ENCODE measurements around the gene HABP2.

Gene HABP2

DNA sequence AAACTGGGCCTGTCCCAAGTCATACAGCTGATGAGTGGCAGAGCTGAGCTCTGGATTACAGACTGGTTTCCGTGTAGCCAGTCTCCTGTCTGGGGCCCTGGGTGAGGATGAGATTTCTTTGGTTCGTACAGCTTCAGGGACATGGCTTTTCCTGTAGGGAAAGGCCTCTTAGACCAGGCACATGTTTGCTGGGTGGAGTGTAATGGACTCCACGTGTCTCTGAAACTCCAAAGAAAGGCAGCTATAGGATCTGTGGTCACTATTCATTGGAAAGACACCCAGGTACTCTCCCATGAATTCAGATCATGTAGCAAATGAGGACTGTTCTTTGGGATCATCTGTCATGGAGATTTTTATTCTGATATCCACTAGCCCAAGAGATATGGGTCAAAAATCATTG lies 2.4 kb downstream of the HABP2 start:
- H3K4me3 ChIP-seq (ENCODE audit: low read depth, low read length), result no peak overlapping the region
- TF ChIP-seq, protein P1, sequence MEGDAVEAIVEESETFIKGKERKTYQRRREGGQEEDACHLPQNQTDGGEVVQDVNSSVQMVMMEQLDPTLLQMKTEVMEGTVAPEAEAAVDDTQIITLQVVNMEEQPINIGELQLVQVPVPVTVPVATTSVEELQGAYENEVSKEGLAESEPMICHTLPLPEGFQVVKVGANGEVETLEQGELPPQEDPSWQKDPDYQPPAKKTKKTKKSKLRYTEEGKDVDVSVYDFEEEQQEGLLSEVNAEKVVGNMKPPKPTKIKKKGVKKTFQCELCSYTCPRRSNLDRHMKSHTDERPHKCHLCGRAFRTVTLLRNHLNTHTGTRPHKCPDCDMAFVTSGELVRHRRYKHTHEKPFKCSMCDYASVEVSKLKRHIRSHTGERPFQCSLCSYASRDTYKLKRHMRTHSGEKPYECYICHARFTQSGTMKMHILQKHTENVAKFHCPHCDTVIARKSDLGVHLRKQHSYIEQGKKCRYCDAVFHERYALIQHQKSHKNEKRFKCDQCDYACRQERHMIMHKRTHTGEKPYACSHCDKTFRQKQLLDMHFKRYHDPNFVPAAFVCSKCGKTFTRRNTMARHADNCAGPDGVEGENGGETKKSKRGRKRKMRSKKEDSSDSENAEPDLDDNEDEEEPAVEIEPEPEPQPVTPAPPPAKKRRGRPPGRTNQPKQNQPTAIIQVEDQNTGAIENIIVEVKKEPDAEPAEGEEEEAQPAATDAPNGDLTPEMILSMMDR (IDR thresholded peaks at IDR 0.05; ENCODE audit: low read depth, low read length), result no peak

DNA sequence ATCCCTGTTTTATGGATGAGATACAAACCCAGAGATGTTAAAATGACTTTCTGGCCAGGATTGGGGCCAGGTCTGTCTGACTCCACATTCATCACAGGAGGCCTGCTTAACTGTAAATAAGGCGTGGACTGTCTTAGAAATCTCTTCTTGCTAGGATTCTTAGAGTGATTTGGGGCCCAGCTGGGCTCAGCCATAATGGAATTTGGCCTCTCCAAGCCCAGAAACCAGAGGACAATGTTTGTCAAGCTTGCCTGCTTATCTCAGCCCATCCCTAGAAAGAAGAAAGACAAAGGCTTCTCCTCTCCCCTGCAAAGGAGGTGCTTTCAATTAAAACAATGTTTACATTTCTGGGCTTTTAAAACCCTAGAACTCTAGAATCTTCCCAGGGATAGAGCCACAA lies 2.9 kb downstream of the HABP2 start:
- H3K4me3 ChIP-seq (ENCODE audit: low read depth, low read length), result no peak overlapping the region

DNA sequence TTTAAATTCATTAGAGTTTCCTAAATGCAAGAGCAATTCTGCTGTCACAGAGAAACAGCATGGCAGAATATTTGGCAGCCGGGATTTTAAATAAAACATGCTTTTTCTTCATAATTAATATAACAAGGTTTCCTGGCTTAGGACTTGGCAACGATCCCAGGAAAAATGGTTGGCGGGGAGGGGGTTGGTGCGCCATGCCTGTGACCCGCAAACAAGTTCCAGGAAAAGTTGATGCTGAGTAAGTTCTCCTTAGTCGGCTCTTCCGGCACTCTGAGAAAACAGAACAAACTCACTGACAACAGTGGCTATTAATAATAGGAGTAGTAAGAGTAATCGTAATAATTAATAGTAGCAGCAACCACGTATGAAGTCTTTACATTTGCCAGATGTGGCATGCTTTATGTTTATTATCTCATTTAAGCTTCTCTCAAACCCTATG lies 4.6 kb downstream of the HABP2 start:
- no peak overlapping the region for H3K4me3 ChIP-seq (ENCODE audit: low read depth, low read length)
- TF ChIP-seq, protein P1 (IDR thresholded peaks at IDR 0.05; ENCODE audit: low read depth, low read length), result no peak

More for the DNA sequence above, 2.9 kb downstream of the HABP2 start:
- TF ChIP-seq, protein P1 (IDR thresholded peaks at IDR 0.05; ENCODE audit: low read depth, low read length), result no peak

DNA sequence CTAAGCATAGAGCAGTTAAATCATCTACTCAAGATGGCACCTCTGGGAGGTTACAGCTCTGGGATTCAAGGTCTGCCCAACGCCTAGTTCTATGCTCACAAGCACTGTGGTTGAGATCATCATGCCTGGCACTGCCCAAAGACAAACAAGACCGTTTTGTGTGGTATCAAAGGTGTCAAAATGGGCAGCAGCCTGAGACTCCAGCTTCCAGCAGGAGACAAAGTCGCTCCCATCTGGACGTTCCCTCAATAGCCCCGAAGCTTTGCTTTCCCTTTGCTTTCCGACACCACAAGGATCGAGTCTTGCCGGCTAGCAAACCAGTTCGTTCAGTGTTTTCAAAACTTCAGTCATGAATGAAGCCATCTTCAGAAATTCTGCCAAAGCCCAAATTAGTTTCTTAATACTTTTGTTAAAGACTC lies 5.1 kb downstream of the HABP2 start:
- TF ChIP-seq, protein P1 (IDR thresholded peaks at IDR 0.05; ENCODE audit: low read depth, low read length), result no peak
- H3K4me3 ChIP-seq (ENCODE audit: low read depth, low read length), result no peak overlapping the region

DNA sequence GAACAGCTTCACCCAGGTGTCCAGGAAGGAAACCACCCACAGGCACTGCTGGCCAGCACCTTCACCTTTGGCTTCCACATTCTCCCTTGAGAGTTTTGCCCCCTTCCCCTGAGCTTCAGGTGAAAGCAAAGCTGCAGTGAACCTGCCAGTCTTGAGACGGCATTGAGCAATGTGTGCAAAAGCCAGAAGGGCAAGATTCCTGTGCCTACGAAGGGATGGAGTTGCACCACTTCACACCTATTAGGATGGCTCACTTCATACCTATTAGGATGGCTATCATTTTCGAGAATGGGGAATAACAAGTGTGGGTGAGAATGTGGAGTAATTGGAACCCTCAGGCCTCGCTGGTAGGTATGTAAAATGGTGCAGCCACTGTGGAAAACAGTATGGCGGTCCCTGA lies 7.2 kb downstream of the HABP2 start:
- TF ChIP-seq, protein P1 (IDR thresholded peaks at IDR 0.05; ENCODE audit: low read depth, low read length), result no peak
- no peak overlapping the region for H3K4me3 ChIP-seq (ENCODE audit: low read depth, low read length)

DNA sequence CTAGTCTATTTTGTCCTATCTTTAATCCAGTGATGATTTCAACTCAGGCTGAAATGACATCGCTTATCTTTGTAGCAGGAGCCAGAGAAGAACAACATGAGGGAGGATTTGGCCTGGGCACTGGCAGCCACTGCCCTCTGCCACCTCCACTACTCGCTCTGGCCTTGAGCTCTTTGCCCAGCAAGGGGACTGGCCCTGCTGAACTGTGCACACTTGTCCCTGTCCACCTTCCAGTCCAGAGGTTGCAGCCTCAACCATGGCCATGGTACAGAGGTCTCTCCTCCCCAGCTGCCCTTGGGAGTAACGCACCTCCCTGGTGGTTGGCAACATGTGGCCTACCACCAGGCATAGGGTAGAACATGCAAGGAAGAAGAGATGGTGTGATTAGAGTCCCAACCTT lies 8.4 kb downstream of the HABP2 start:
- TF ChIP-seq, protein P1 (IDR thresholded peaks at IDR 0.05; ENCODE audit: low read depth, low read length), result no peak
- no peak overlapping the region for H3K4me3 ChIP-seq (ENCODE audit: low read depth, low read length)

DNA sequence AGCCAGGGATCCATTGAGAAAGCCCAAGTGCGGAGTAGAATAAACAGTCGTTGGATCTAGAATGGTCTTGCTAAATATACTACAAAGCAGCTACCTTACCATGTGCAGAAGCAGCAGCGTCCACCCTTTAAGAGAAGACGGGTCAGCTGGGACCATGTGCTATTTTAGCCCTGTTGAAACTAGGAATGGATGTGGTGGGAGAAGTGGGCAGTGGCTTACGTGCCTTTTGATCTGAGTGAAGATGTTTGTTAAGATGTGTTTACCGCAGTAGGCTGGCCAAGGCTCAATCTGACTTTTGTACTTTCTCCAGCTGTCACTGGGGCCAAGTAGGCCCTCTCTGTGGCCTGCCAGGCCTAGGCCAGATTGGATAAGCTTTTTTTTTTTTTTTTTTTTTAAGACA lies 9.2 kb downstream of the HABP2 start:
- TF ChIP-seq, protein P1 (IDR thresholded peaks at IDR 0.05; ENCODE audit: low read depth, low read length), result no peak
- no peak overlapping the region for H3K4me3 ChIP-seq (ENCODE audit: low read depth, low read length)

Measured in WI38 (cell line).